B cell (primary cell): ENCODE measurements around the gene PTGER3.

Experiments
- CTCF ChIP-seq: fragments of 200-600 bp; IDR thresholded peaks from one replicate; pipeline ENCODE4 v1.8.0; 2022; ENCODE audit warnings: antibody characterized with exemption, mild to moderate bottlenecking
- EZH2 ChIP-seq: IDR thresholded peaks from 2 replicates; pipeline ENCODE4 v1.6.1; 2012; ENCODE audit warnings: borderline replicate concordance, low read depth, mild to moderate bottlenecking, moderate library complexity, low read length; ENCODE audit not compliant: insufficient read depth, poor library complexity, severe bottlenecking

- TF ChIP-seq CTCF (no peak), EZH2 (no peak)
Measured at GRCh38 chr1:70990469-70991253, 57.0 kb downstream of the PTGER3 start.
